Hepatocyte (in vitro differentiated cells): ENCODE measurements around the gene CARD19. TPM values are rescaled to one million over a fixed set of nuclear protein-coding genes. Genes with fewer than 3 reads are reported as not detected.
A peak's percentile ranks its signal among the peaks of the same experiment; 100 is the strongest.

Source experiments
- DNase-seq: peaks from one replicate; pipeline ENCODE4 v3.0.0-alpha.2; 2016; ENCODE audit warnings: low spot score
- H2AFZ ChIP-seq: fragments of 200-600 bp; sonication (generic); 2 replicates; pipeline ENCODE4 v1.6.0; 2016; ENCODE audit warnings: antibody characterized with exemption, mild to moderate bottlenecking
- H3K27ac ChIP-seq: fragments of 200-600 bp; sonication (generic); 2 replicates; pipeline ENCODE4 v1.5.1; 2016; ENCODE audit warnings: mild to moderate bottlenecking
- H3K27me3 ChIP-seq: fragments of 200-600 bp; sonication (generic); 2 replicates; pipeline ENCODE4 v1.6.1; 2016
- H3K36me3 ChIP-seq: fragments of 200-600 bp; sonication (generic); replicated peaks from 2 replicates; pipeline ENCODE4 v1.5.1; 2016; ENCODE audit warnings: low read depth; ENCODE audit not compliant: insufficient read depth
- H3K4me1 ChIP-seq: fragments of 200-600 bp; sonication (generic); 2 replicates; pipeline ENCODE4 v1.5.1; 2016; ENCODE audit warnings: mild to moderate bottlenecking, moderate library complexity; ENCODE audit not compliant: insufficient read depth
- H3K4me2 ChIP-seq: fragments of 200-600 bp; sonication (generic); 2 replicates; pipeline ENCODE4 v1.6.0; 2016
- H3K4me3 ChIP-seq: fragments of 200-600 bp; sonication (generic); 2 replicates; pipeline ENCODE4 v1.5.1; 2016; ENCODE audit warnings: mild to moderate bottlenecking
- H3K79me2 ChIP-seq: fragments of 200-600 bp; sonication (generic); 2 replicates; pipeline ENCODE4 v1.6.0; 2017; ENCODE audit warnings: mild to moderate bottlenecking
- H3K9me2 ChIP-seq: fragments of 200-600 bp; sonication (generic); replicated peaks from 2 replicates; pipeline ENCODE4 v1.6.0; 2017; ENCODE audit warnings: mild to moderate bottlenecking; ENCODE audit not compliant: insufficient read depth
- H3K9me3 ChIP-seq: fragments of 200-600 bp; sonication (generic); 2 replicates; pipeline ENCODE4 v1.5.1; 2016; ENCODE audit warnings: low read depth, mild to moderate bottlenecking
- H4K20me1 ChIP-seq: fragments of 200-600 bp; sonication (generic); 2 replicates; pipeline ENCODE4 v1.6.0; 2016; ENCODE audit warnings: mild to moderate bottlenecking; ENCODE audit not compliant: insufficient read depth, poor library complexity, severe bottlenecking
- CTCF ChIP-seq: fragments of 200-600 bp; sonication (generic); IDR thresholded peaks from 2 replicates; pipeline ENCODE4 v1.5.1; 2016; ENCODE audit warnings: antibody characterized with exemption, mild to moderate bottlenecking; ENCODE audit not compliant: poor library complexity
- EZH2 ChIP-seq: fragments of 200-600 bp; sonication (generic); IDR thresholded peaks from 2 replicates; pipeline ENCODE4 v1.6.1; 2016; ENCODE audit warnings: antibody characterized with exemption, mild to moderate bottlenecking, borderline replicate concordance
- EZH2phosphoT487 ChIP-seq: fragments of 200-600 bp; sonication (generic); IDR thresholded peaks from one replicate; pipeline ENCODE4 v1.6.1; 2018; ENCODE audit warnings: antibody characterized with exemption, mild to moderate bottlenecking, low read depth, moderate library complexity; ENCODE audit not compliant: unreplicated experiment, severe bottlenecking
- WGBS: methylation state at CpG from one replicate; pipeline ENCODE4 v1.1.6; 2016; ENCODE audit warnings: low lambda C conversion rate; ENCODE audit errors: missing lambda C conversion rate; 5-methylcytosine and 5-hydroxymethylcytosine counted together
- polyA plus RNA-seq: library from polyadenylated mRNA; unstranded; fragments of >200 nt; fragmentation: Nextera tagmentation; extraction: Ambion mirVana; gene quantifications from 2 replicates; pipeline ENCODE4 v1.2.1, GENCODE V29; 2016
- total RNA-seq: library from RNA; depleted of rRNA; stranded (reverse); fragments of >200 nt; gene quantifications from 2 replicates; pipeline ENCODE4 v1.2.3, GENCODE V29; 2014

CARD19 gene
- total and polyA plus RNA-seq, 2 experiments from 2014 or later: 51.3 to 72.1 TPM

- Histone ChIP-seq H4K20me1 (peaks cover 10% of the 10 kb centered on the region), H3K4me2 (peak overlapping the region; percentile 94), H3K79me2 (peaks cover 51% of the 10 kb centered on the region), H3K4me1 (peaks cover 34% of the 10 kb centered on the region), H3K9me2 (no peaks in the 10 kb centered on the region), H3K27ac (peak overlapping the region; percentile 99), H2AFZ (no peak overlapping the region), H3K27me3 (no peaks in the 10 kb centered on the region), H3K4me3 (peak overlapping the region; percentile 76), H3K9me3 (no peaks in the 10 kb centered on the region), H3K36me3 (no peaks in the 10 kb centered on the region)
- 71% methylated on average over 7 of the region's 12 CpGs for WGBS
- TF ChIP-seq EZH2phosphoT487 (no peak), EZH2 (no peak), CTCF (no peak)
- DNase-seq: no peak
These were observed 36.4 kb downstream of the CARD19 start for GRCh38 chr9:93132287-93132927.

- no peaks in the 10 kb centered on the region for H3K27me3 ChIP-seq
- H3K9me3 ChIP-seq: no peaks in the 10 kb centered on the region
- H3K4me3 ChIP-seq: peak overlapping the region; percentile 76
- peak; percentile 68 for DNase-seq
- H3K4me1 ChIP-seq: peaks cover 28% of the 10 kb centered on the region
- no peaks in the 10 kb centered on the region for H3K36me3 ChIP-seq
- peaks cover 10% of the 10 kb centered on the region for H4K20me1 ChIP-seq
- peaks cover 49% of the 10 kb centered on the region for H3K79me2 ChIP-seq
- peak overlapping the region; percentile 49 for H2AFZ ChIP-seq
- H3K4me2 ChIP-seq: peak overlapping the region; percentile 94
- H3K9me2 ChIP-seq: no peaks in the 10 kb centered on the region
- H3K27ac ChIP-seq: peak overlapping the region; percentile 99
- 25% methylated on average over 21 of the region's 21 CpGs for WGBS
- TF ChIP-seq CTCF (no peak), EZH2 (no peak), EZH2phosphoT487 (no peak)
These were observed 37.1 kb downstream of the CARD19 start for GRCh38 chr9:93132946-93133680.

- Histone ChIP-seq H3K36me3 (no peaks in the 10 kb centered on the region), H3K27me3 (no peaks in the 10 kb centered on the region), H3K27ac (peak overlapping the region; percentile 99), H4K20me1 (peaks cover 6% of the 10 kb centered on the region), H3K9me3 (no peaks in the 10 kb centered on the region), H3K4me2 (peak overlapping the region; percentile 94), H2AFZ (peak overlapping the region; percentile 89), H3K79me2 (peaks cover 44% of the 10 kb centered on the region), H3K4me1 (peaks cover 28% of the 10 kb centered on the region), H3K4me3 (peak overlapping the region; percentile 76), H3K9me2 (no peaks in the 10 kb centered on the region)
- DNase-seq: peak; percentile 94
- 0% methylated on average over 5 of the region's 34 CpGs for WGBS
- TF ChIP-seq CTCF (no peak), EZH2phosphoT487 (no peak), EZH2 (no peak)
These were observed 37.6 kb downstream of the CARD19 start for GRCh38 chr9:93133681-93134014.
